Measurements from ENCODE around the gene EIF2AK3.

EIF2AK3 gene

GRCh38 chr2:88642278-88642677 lies 15.0 kb upstream of the EIF2AK3 start:
- POLR2A ChIA-PET = no interaction called here
- H3K4me1 ChIP-seq (ENCODE audit: control insufficient read depth, insufficient read depth, low read length) = no peaks in the 10 kb centered on the region
- TF ChIP-seq ZNF169 (tag by site-specific recombination; IDR thresholded peaks at IDR 0.05) = no peak
- no peak for TF ChIP-seq PRDM4 (tag by site-specific recombination; IDR thresholded peaks at IDR 0.05)
- CTCF ChIA-PET = interaction anchor here (0.9 kb wide), 1 partner anchor 9 kb away, joined by 3 read pairs; no protein-coding TSS in a partner anchor
- H3K9me3 ChIP-seq (ENCODE audit: control insufficient read depth, insufficient read depth, low read depth, low read length) = no peaks in the 10 kb centered on the region
- no peak overlapping the region for H3K27ac ChIP-seq (ENCODE audit: extremely low read depth, low read depth, low read length)
- no peak overlapping the region for H3K4me3 ChIP-seq (ENCODE audit: low read depth, low read length)
- no peaks in the 10 kb centered on the region for H3K36me3 ChIP-seq (ENCODE audit: control insufficient read depth in 2 of 2, insufficient read depth in 1 of 2, low read length in 2 of 2)

GRCh38 chr2:88641330-88641729 lies 14.1 kb upstream of the EIF2AK3 start:
- no peaks in the 10 kb centered on the region for H3K4me1 ChIP-seq (ENCODE audit: control insufficient read depth, insufficient read depth, low read length)
- no peak overlapping the region for H3K27ac ChIP-seq (ENCODE audit: extremely low read depth, low read depth, low read length)
- TF ChIP-seq ZNF280C (tag by site-specific recombination; IDR thresholded peaks at IDR 0.05) (no peak), ZNF561 (tag by site-specific recombination; IDR thresholded peaks at IDR 0.05; ENCODE audit: borderline replicate concordance) (no peak), ATF2 (tag by site-specific recombination; IDR thresholded peaks at IDR 0.05; ENCODE audit: low read depth) (no peak), MYNN (tag by site-specific recombination; IDR thresholded peaks at IDR 0.05; ENCODE audit: borderline replicate concordance) (no peak), EGR2 (tag by site-specific recombination; IDR thresholded peaks at IDR 0.05; ENCODE audit: low read depth) (peak; percentile 36; the same call in 1 of the 2 replicates)
- POLR2A ChIA-PET = no interaction called here
- no peak overlapping the region for H3K4me3 ChIP-seq (ENCODE audit: low read depth, low read length)
- no peaks in the 10 kb centered on the region for H3K36me3 ChIP-seq (ENCODE audit: control insufficient read depth in 2 of 2, insufficient read depth in 1 of 2, low read length in 2 of 2)
- H3K9me3 ChIP-seq (ENCODE audit: control insufficient read depth, insufficient read depth, low read depth, low read length) = no peaks in the 10 kb centered on the region
- CTCF ChIA-PET = interaction anchor here (0.9 kb wide), 1 partner anchor 8 kb away, joined by 3 read pairs; no protein-coding TSS in a partner anchor

- POLR2A ChIA-PET = no interaction called here
- CTCF ChIA-PET = interaction anchor here (0.8 kb wide), 1 partner anchor 13 kb away, joined by 3 read pairs; no protein-coding TSS in a partner anchor
These were observed 12.6 kb upstream of the EIF2AK3 start for GRCh38 chr2:88639865-88640264.

GRCh38 chr2:88638743-88639142 lies 11.5 kb upstream of the EIF2AK3 start:
- H3K4me3 ChIP-seq (ENCODE audit: low read depth, low read length) = no peak overlapping the region
- H3K4me1 ChIP-seq (ENCODE audit: control insufficient read depth, insufficient read depth, low read length) = no peaks in the 10 kb centered on the region
- TF ChIP-seq ZNF19 (tag by site-specific recombination; IDR thresholded peaks at IDR 0.05; ENCODE audit: low read depth) = no peak
- TF ChIP-seq SCRT1 (tag by site-specific recombination; IDR thresholded peaks at IDR 0.05; ENCODE audit: borderline replicate concordance) = no peak
- no peak for TF ChIP-seq ZNF548 (tag by site-specific recombination; IDR thresholded peaks at IDR 0.05)
- TF ChIP-seq GLI2 (tag by site-specific recombination; IDR thresholded peaks at IDR 0.05; ENCODE audit: borderline replicate concordance, low read depth) = no peak
- CTCF ChIA-PET = no interaction called here
- H3K27ac ChIP-seq (ENCODE audit: extremely low read depth, low read depth, low read length) = no peak overlapping the region
- POLR2A ChIA-PET = no interaction called here
- no peaks in the 10 kb centered on the region for H3K9me3 ChIP-seq (ENCODE audit: control insufficient read depth, insufficient read depth, low read depth, low read length)
- no peaks in the 10 kb centered on the region for H3K36me3 ChIP-seq (ENCODE audit: control insufficient read depth in 2 of 2, insufficient read depth in 1 of 2, low read length in 2 of 2)

More at GRCh38 chr2:88639865-88640264, 12.6 kb upstream of the EIF2AK3 start:
- no peak overlapping the region for H3K4me3 ChIP-seq (ENCODE audit: low read depth, low read length)
- no peaks in the 10 kb centered on the region for H3K36me3 ChIP-seq (ENCODE audit: control insufficient read depth in 2 of 2, insufficient read depth in 1 of 2, low read length in 2 of 2)
- TF ChIP-seq ZNF24 (tag by site-specific recombination; IDR thresholded peaks at IDR 0.05) (no peak), SETDB1 (IDR thresholded peaks at IDR 0.05; ENCODE audit: insufficient read length, low read length) (peak; percentile 83)
- no peaks in the 10 kb centered on the region for H3K9me3 ChIP-seq (ENCODE audit: control insufficient read depth, insufficient read depth, low read depth, low read length)
- H3K27ac ChIP-seq (ENCODE audit: extremely low read depth, low read depth, low read length) = no peak overlapping the region
- no peaks in the 10 kb centered on the region for H3K4me1 ChIP-seq (ENCODE audit: control insufficient read depth, insufficient read depth, low read length)
